ENCODE data around the gene SSH2. TPM values are rescaled to one million over a fixed set of nuclear protein-coding genes. Genes with fewer than 3 reads are reported as not detected.

SSH2 gene
- total RNA-seq, 4 donors from 2014 or later = 20.7 to 31.1 (median 23.1) TPM

DNA sequence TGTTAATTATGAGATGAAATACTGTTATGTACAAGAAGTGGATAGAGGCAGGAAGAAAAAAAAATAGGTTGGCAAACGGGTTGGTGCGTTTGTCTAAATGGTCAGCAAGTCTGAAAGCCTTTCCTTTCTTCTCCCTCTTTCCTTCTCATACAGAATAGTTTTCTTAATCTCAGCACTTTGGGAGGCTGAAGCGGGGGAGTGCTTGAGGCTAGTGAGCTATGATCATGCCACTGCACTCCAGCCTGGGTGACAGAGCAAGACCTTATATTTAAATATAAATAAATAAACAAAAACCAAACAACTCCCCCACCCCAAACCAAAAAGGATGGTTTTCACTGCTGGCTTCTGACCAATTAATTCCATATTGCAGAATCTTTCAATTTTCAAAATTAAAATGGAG, 232.7 kb downstream of the SSH2 start:
- H3K4me3 ChIP-seq = no peak overlapping the region
- DNase-seq (ENCODE audit: extremely low spot score) = no peak
- no peaks in the 10 kb centered on the region for H3K9me3 ChIP-seq
- TF ChIP-seq EP300 (IDR thresholded peaks at IDR 0.05) = no peak
- TF ChIP-seq POLR2AphosphoS5 (IDR thresholded peaks at IDR 0.05) = no peak
- TF ChIP-seq, protein P1, sequence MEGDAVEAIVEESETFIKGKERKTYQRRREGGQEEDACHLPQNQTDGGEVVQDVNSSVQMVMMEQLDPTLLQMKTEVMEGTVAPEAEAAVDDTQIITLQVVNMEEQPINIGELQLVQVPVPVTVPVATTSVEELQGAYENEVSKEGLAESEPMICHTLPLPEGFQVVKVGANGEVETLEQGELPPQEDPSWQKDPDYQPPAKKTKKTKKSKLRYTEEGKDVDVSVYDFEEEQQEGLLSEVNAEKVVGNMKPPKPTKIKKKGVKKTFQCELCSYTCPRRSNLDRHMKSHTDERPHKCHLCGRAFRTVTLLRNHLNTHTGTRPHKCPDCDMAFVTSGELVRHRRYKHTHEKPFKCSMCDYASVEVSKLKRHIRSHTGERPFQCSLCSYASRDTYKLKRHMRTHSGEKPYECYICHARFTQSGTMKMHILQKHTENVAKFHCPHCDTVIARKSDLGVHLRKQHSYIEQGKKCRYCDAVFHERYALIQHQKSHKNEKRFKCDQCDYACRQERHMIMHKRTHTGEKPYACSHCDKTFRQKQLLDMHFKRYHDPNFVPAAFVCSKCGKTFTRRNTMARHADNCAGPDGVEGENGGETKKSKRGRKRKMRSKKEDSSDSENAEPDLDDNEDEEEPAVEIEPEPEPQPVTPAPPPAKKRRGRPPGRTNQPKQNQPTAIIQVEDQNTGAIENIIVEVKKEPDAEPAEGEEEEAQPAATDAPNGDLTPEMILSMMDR (IDR thresholded peaks at IDR 0.05) = no peak
- peaks cover 3 to 45% (median 22%) of the 10 kb centered on the region in 4 donors for H3K36me3 ChIP-seq
- 85% methylated on average over 3 of the region's 3 CpGs for WGBS
- intact Hi-C loops (cut with DNase I) = no loop called here
- no peaks in the 10 kb centered on the region for H3K27me3 ChIP-seq
- no peak overlapping the region for H3K27ac ChIP-seq (replicated peaks in 1 of 4)
- peaks cover 18 to 32% (median 29%) of the 10 kb centered on the region in 4 donors for H3K4me1 ChIP-seq

DNA sequence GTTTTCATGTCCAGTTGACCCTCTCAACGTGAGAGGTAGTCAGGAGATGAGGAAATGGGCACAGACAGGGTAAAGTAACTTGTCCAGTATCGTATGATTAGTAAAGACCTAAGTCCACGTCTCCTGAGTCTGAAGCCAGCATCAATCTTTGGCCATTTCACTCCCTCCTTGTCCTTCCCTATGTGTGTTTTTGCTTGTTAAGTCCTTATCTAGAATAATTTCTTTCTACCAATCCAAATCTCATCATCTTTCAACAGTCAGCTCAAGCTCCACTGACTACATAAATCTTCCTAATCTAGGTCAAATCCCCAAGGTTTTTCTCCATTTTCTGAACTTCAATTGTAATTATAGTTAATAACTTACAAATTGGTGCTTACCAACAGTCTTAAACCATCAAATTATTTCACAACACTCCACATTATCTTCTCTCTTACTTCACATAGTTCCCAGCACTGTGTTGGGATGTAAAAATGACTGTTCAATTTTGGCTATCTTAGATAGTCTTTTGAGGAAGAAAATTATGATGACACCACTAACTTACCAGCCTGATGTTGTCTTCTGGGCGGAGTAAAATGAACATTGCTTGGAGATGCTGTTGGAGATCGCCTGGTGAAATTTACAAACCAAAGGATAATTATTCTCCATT, 235.0 kb downstream of the SSH2 start:
- 80% methylated on average over 5 of the region's 5 CpGs for WGBS
- Histone ChIP-seq H3K4me1 (peaks cover 23 to 32% (median 27%) of the 10 kb centered on the region in 4 donors), H3K36me3 (peaks cover 0 to 26% (median 9%) of the 10 kb centered on the region in 4 donors), H3K9me3 (no peaks in the 10 kb centered on the region), H3K27me3 (no peaks in the 10 kb centered on the region), H3K4me3 (no peak overlapping the region), H3K27ac (replicated peaks in 1 of 4) (peak overlapping the region in 1 of 4 donors; percentile 19)
- intact Hi-C loops (cut with DNase I) = no loop called here
- no peak for DNase-seq (ENCODE audit: extremely low spot score)
- TF ChIP-seq POLR2A (IDR thresholded peaks at IDR 0.05; ENCODE audit: low read depth) (no peak), POLR2AphosphoS5 (IDR thresholded peaks at IDR 0.05) (no peak), EP300 (IDR thresholded peaks at IDR 0.05) (no peak)
- TF ChIP-seq, protein P1 (IDR thresholded peaks at IDR 0.05) = no peak

DNA sequence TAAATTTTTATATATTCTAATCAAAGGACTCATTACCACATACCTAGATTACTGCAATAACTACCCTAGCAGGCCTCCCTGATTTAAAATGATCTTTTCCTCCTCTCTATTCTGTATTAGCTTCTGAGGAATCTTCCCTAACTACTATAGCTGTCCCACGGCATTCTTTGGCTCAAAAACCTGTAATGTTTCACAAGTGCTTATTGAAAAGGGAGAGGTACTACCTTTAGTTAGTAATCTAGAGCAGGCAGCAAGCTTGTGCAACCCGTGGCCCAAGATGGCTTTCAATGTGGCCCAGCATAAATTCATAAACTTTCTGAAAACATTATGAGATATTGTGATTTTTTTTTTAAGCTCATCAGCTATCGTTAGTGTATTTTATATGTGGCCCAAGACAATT, 236.3 kb downstream of the SSH2 start:
- Histone ChIP-seq H3K9me3 (no peaks in the 10 kb centered on the region), H3K36me3 (peaks cover 0 to 26% (median 9%) of the 10 kb centered on the region in 4 donors), H3K4me1 (peaks cover 13 to 19% (median 17%) of the 10 kb centered on the region in 4 donors), H3K27ac (replicated peaks in 1 of 4) (no peak overlapping the region), H3K27me3 (no peaks in the 10 kb centered on the region), H3K4me3 (no peak overlapping the region)
- WGBS = 88% methylated on average over 3 of the region's 3 CpGs
- TF ChIP-seq EP300 (IDR thresholded peaks at IDR 0.05) = no peak
- intact Hi-C loops (cut with DNase I) = no loop called here
- no peak for DNase-seq (ENCODE audit: extremely low spot score)

DNA sequence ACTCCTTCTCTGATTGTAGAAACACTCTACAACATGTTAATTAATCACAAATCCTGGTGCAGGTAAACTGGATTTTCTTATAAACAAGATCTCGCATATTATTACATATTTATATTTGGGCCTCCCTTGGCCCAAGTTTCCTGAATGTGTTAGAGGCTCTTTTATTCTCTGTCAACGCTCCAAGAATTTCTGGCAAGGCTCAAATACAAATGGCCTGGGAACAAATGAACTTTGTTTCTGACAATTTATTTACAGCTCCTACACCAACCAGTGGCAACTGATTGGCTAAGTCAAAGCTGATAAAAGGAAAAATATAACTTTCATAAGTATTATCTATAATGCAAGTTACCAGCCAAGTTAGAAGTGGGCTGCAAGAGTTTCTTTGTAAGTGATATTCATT, 242.4 kb downstream of the SSH2 start:
- DNase-seq (ENCODE audit: extremely low spot score) = no peak
- Histone ChIP-seq H3K27ac (replicated peaks in 1 of 4) (peak overlapping the region in 2 of 4 donors; percentile 22 to 63), H3K4me1 (peaks cover 31 to 43% (median 37%) of the 10 kb centered on the region in 4 donors), H3K4me3 (no peak overlapping the region), H3K36me3 (peaks cover 0 to 15% (median 5%) of the 10 kb centered on the region in 4 donors), H3K9me3 (no peaks in the 10 kb centered on the region), H3K27me3 (no peaks in the 10 kb centered on the region)
- TF ChIP-seq EP300 (IDR thresholded peaks at IDR 0.05) (no peak), POLR2AphosphoS5 (IDR thresholded peaks at IDR 0.05) (no peak), POLR2A (IDR thresholded peaks at IDR 0.05; ENCODE audit: low read depth) (no peak)
- TF ChIP-seq, protein P1 (IDR thresholded peaks at IDR 0.05) = no peak
- WGBS = 9% methylated on average over 2 of the region's 2 CpGs
- intact Hi-C loops (cut with DNase I) = no loop called here

DNA sequence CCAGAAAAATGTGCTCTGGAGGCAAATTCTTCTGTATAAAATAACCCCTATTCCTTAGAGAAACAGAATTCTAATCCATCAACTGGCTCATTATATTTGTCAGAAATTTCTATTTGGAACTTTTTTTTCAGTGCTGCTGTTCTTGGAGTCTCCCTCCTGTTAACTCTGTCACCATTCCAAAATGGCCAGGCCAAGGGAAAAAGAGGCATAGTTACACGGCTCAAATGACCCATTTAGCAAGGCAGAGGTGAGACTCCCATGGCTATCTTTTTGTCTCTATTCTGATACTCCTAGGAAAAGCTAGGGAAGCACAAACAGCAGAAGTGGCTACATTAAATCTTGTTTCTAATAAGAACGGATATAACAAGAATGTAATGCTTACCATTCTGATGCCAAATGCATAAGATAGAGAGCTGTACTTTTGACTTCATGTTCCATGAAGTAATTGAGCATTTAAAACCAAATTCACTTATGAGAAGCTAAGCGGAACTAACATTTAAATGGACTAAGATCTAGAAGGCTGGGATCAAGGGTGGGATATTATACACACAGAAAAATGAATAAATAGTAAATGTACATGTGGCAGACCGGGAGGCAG, 242.9 kb downstream of the SSH2 start:
- intact Hi-C loops (cut with DNase I) = no loop called here
- Histone ChIP-seq H3K27ac (replicated peaks in 1 of 4) (peak overlapping the region in 3 of 4 donors; percentile 22 to 63 (median 25)), H3K27me3 (no peaks in the 10 kb centered on the region), H3K4me3 (no peak overlapping the region), H3K4me1 (peaks cover 33 to 48% (median 41%) of the 10 kb centered on the region in 4 donors), H3K9me3 (no peaks in the 10 kb centered on the region), H3K36me3 (peaks cover 0 to 15% (median 5%) of the 10 kb centered on the region in 4 donors)
- 55% methylated on average over 4 of the region's 4 CpGs for WGBS
- DNase-seq (ENCODE audit: extremely low spot score) = no peak
- TF ChIP-seq EP300 (IDR thresholded peaks at IDR 0.05) (no peak), POLR2AphosphoS5 (IDR thresholded peaks at IDR 0.05) (no peak), POLR2A (IDR thresholded peaks at IDR 0.05; ENCODE audit: low read depth) (no peak)
- TF ChIP-seq, protein P1 (IDR thresholded peaks at IDR 0.05) = no peak
